ENCODE measurements around the gene LRRFIP2.

DNA sequence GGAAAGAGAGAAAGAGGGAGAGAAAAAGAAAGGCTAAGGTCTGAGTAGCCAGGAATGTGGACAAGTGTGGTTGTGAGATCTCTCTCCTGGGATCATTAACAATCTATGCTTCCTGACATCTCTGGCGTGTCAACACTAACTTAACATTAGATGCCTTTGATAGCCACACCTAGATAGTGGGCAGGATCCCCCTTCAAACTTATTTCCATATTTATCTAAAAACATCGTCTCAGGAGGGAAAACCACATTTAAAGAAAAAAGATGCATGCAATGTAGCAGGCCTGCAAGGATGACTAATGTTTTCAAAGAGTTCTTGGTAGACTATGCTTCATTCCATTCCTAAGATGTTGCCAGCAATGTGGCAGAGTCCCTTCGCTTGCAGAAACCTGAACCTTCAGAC lies 100.2 kb downstream of the LRRFIP2 start:
- TF ChIP-seq, protein P1, sequence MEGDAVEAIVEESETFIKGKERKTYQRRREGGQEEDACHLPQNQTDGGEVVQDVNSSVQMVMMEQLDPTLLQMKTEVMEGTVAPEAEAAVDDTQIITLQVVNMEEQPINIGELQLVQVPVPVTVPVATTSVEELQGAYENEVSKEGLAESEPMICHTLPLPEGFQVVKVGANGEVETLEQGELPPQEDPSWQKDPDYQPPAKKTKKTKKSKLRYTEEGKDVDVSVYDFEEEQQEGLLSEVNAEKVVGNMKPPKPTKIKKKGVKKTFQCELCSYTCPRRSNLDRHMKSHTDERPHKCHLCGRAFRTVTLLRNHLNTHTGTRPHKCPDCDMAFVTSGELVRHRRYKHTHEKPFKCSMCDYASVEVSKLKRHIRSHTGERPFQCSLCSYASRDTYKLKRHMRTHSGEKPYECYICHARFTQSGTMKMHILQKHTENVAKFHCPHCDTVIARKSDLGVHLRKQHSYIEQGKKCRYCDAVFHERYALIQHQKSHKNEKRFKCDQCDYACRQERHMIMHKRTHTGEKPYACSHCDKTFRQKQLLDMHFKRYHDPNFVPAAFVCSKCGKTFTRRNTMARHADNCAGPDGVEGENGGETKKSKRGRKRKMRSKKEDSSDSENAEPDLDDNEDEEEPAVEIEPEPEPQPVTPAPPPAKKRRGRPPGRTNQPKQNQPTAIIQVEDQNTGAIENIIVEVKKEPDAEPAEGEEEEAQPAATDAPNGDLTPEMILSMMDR (IDR thresholded peaks at IDR 0.05), result no peak
- TF ChIP-seq POLR2AphosphoS5 (IDR thresholded peaks at IDR 0.05) (peak; percentile 31), POLR2A (IDR thresholded peaks at IDR 0.05) (no peak)
